OCI-LY7 (cell line): ENCODE measurements around the gene TNRC6C.

ENCODE experiments used
- CTCF ChIP-seq: fragments of 200-600 bp; sonication (generic); conservative IDR thresholded peaks from 2 replicates; pipeline ENCODE4 v1.5.1; 2014; ENCODE audit warnings: mild to moderate bottlenecking, antibody characterized with exemption, low read length, moderate library complexity, mixed read lengths
- EZH2phosphoT487 ChIP-seq: fragments of 200-600 bp; sonication (generic); IDR thresholded peaks from 2 replicates; pipeline ENCODE4 v1.6.1; 2018; ENCODE audit warnings: low read depth, borderline replicate concordance, mild to moderate bottlenecking, mixed run types, antibody characterized with exemption, low read length, moderate library complexity, mixed read lengths

GRCh38 chr17:78144147-78144719 is 185.7 kb downstream of the TNRC6C start:
- TF ChIP-seq CTCF (0 out of 2 replicates have a peak, but pooled peaks have one; percentile 17), EZH2phosphoT487 (no peak)
